Stimulated activated CD8-positive, alpha-beta memory T cell treated with anti-CD3 and anti-CD28 coated beads, Interleukin-4, amount 100 ng/mL, for 24 hours (primary cell): ENCODE data around the gene VWA3B.

Experiments used
- DNase-seq: peaks from one replicate; pipeline ENCODE4 v3.0.0-alpha.2; 2020; ENCODE audit warnings: low read depth

Gene VWA3B

GRCh38 chr2:98335271-98335670 is 248.3 kb downstream of the VWA3B start:
- no peak for DNase-seq

GRCh38 chr2:98341241-98341640 is 254.3 kb downstream of the VWA3B start:
- DNase-seq = no peak

- no peak for DNase-seq
Measured at GRCh38 chr2:98343285-98343684, 256.3 kb downstream of the VWA3B start.

GRCh38 chr2:98346311-98347236 is 259.6 kb downstream of the VWA3B start, which contains the start of gene CNGA3:
TSS of gene CNGA3 (plus strand) at chr2:98346456. CDS start at chr2:98369976, 23,520 bp downstream.
- DNase-seq = no peak

- DNase-seq = no peak
Measured at GRCh38 chr2:98347298-98348065, 260.5 kb downstream of the VWA3B start.

- no peak for DNase-seq
Measured at GRCh38 chr2:98348066-98348561, 261.1 kb downstream of the VWA3B start.

- no peak for DNase-seq
Measured at GRCh38 chr2:98350411-98350810, 263.4 kb downstream of the VWA3B start.

GRCh38 chr2:98355881-98356280 is 268.9 kb downstream of the VWA3B start:
- no peak for DNase-seq

GRCh38 chr2:98356729-98357128 is 269.8 kb downstream of the VWA3B start:
- no peak for DNase-seq

GRCh38 chr2:98357849-98358248 is 270.9 kb downstream of the VWA3B start:
- DNase-seq = no peak

GRCh38 chr2:98359986-98360385 is 273.0 kb downstream of the VWA3B start:
- no peak for DNase-seq
